GM18907 (cell line): Measurements from ENCODE around the gene MERTK.
A peak's percentile ranks its signal among the peaks of the same experiment; 100 is the strongest.
"Not testable (repeated sequence)": the region's sequence is repeated elsewhere in the genome, so short reads cannot be mapped to it uniquely, and the experiment has no call there.

ENCODE experiments used
- ATAC-seq: cut with Tn5 transposase; IDR thresholded peaks from one replicate; pipeline ENCODE4 v1.9.1; 2021; ENCODE audit warnings: mild to moderate bottlenecking, moderate library complexity; ENCODE audit not compliant: unreplicated experiment

The MERTK gene

DNA sequence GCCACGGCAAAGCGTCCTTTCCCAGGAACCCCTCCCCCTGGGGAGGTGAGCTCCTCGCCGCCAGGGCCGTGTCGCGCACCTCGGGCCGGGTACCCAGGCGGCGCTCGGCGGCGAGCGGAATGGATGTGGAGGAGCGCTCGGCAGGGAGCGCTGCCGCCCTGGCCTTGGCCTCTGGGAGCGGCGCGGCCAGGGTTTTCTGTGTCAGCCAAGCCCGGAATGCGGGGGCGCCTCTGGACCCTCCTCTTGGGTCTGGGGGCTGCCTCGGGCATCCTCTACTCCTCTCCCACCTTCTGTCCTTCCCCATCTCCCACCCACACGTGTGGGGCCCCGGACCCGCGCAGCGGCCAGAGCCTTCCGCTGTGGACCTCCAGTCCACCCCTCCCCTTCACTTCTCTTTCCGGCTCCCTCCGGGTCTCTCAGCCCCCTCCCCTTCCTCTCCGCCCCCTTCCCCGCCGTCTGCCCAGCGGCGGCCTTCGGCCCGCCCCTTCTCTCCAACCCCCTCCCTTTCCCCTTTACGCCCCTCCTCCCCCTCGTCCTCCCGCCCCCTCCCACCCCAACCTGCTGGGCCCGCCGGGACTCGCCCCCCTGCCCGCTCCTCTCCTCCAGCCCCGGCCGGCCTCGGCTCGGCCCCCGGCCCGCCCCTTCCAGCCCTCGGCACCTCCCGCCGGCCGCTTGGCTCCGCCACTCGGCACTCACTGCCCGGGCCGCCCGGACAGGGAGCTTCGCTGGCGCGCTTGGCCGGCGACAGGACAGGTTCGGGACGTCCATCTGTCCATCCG lies at the start of gene MERTK:
Gene MERTK (plus strand): TSS at position 684 of the 779 bp plus-strand sequence. CDS start 129 bp downstream, outside the sequence.
- peak; percentile 64 for ATAC-seq

DNA sequence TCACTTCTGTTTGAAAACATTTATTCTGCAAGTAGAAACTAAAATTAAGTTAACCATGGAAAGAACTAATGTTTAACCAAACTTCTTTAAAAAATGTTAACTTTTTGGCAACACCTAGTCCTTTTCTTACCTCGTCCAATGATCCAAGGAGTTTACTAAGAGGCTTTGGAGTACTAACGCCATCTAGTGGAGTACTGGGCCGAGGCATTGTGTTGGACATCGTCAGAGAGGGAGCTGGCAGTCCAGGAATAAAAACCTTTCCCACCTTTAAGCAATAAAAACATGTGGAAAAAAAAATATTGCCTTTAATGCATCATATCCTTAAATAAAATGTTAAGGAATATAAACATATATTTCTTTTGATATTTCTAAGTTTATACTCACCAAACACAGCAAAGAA lies 47.8 kb upstream of the MERTK start:
- ATAC-seq: not testable (repeated sequence)

DNA sequence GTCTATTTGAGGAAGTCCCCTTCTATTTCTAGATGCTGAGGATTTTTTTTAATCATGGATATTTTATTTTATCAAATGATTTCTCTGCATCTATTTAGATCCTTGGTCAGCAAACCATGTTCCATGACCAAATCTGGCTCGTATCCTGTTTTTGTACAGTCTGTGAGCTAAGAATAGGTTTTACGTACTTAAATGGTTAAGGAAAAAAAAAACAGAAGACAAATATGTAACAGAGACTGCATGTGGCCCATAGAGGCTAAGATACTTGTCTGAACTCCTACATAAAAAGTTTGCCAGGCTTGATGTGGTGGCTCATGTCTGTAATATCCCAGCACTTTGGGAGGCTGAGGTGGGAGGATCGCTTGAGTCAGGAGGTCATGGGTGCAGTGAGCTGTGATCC lies 45.9 kb upstream of the MERTK start:
- not testable (repeated sequence) for ATAC-seq

DNA sequence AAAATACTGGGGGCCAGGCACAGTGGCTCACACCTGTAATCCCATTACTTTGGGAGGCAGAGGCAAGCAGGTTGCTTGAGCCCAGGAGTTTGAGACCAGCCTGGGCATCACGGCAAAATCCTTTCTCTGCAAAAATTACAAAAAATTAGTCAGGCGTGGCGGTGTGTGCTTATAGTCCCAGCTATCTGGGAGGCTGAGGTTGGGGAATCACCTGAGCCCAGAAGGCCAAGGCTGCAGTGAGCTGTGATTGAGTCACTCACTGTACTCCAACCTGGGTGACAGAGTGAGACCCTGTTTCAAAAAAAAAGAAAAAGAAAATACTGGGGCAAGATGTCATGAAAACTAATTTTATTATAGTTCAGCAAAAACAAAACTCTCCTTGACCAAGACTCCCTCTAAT lies 38.4 kb upstream of the MERTK start:
- ATAC-seq: not testable (repeated sequence)

DNA sequence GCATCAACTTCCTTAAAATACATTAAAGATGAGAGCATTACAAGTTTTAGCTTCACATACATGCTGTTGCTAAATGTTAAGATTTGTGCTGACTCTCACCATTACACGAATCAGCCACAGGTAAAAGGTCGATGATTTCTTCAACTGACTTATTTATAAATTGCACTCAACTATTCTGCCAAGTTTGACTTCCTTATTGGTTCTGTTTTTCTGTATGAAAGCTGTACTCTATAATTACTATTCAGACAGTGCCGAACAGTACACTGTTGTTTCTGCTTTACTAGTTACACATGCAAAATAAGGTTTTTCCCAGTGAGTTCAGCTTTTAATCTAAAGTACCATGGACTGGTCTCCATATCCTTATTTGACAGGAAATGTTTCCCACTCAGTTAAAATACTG lies 33.3 kb upstream of the MERTK start:
- not testable (repeated sequence) for ATAC-seq

DNA sequence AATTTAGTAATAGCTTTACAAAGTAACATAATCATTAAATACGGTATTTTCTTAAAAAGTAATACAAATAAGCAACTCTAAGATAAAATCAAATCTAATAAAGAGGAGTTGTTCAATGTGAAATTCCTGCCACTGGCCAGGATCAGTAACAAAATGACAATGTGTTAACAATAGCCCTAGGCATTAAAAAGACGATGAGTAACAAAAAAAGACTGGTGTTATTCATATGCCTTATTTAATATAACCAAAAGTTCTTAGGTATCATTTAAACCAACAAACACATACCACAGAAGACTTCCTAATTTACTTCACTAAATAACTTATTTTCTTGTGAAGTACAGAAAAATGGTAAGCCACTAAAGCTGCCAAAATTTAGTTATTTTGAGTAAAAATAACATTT lies 25.6 kb upstream of the MERTK start:
- ATAC-seq: not testable (repeated sequence)

DNA sequence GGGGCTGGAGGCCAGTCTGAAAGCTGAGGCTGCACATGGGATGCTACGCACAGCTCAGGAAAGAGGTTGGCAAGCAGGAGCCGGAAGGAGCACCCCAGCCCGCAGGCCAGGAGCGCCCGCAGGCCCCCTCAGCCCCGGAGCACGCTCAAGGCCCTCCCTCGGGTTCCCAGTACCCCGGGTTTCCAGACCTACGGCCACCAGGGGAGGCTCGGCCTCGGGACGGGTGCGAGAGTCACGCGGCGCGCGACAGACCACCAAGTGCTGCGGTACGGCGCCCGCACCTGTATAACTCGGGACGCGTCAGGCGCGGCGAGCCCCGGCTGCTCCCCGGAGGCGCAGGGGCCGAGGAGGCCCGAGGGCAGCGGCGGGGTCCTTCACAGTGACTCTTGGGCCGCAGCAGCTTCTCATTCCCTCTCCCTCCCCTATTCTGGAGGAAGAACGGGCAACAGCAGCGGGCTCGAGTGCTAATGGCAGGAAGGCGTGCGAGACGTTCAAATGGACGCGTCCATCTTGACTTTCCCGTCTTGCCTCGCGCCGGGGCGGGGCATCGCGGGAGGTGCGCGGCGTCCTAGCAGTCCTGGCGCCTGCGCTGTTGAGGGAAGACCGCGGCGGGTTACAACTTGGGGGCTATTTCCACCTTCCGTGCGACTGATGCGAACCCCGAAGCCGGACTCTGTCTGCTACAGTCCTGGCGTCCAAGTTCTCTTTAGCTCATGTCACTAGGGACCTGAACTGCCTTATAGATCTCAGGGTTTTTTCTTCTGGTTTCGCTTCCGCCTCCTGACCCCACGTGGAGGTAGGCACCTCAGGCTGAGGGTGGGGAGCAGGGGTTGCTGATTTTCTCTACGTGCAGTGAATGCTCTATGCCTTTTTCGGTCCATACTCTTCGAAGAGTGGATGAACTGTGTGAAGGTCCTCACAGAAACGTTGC lies 14.5 kb upstream of the MERTK start, which contains the start of gene ANAPC1:
Gene ANAPC1 (minus strand): TSS at position 533 of the 931 bp plus-strand sequence. CDS start 3,368 bp downstream, outside the sequence.
- ATAC-seq: peak; percentile 86

DNA sequence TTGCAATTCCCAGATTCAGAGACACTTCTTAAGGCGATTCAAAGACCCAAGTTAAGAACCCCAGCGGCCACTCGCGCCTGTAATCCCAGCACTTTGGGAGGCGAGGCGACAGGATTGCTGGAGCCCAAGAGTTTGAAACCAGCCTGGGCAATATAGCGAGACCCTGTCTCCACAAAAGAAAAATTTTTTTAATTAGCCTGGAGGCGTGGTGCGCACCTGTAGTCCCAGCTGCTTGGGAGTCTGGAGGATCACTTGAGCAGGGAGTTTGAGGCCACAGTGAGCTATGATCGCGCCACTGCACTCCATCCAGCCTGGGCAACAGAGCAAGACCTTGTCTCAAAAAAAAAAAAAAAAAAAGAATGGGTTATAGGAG lies 13.8 kb upstream of the MERTK start:
- ATAC-seq: no peak

DNA sequence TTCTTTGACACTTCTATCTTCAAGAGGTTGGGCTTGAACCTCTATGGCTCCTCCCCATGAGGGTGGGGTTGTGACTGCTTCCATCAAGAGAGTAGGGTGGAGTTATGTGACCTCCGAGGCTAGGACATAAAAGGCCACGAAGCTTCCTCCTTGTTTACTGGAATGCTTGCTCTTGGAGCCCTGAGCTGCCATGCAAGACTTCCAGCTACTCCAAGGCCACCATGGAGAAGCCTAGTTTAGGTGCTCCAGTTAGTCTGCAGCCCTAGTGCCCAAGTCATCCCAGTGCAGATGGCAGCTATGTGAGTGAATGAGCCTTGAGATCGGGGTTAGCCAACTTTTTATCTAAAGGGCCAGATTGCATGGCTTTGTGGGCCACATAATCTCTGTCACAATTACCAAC lies 2.4 kb upstream of the MERTK start:
- ATAC-seq: no peak

DNA sequence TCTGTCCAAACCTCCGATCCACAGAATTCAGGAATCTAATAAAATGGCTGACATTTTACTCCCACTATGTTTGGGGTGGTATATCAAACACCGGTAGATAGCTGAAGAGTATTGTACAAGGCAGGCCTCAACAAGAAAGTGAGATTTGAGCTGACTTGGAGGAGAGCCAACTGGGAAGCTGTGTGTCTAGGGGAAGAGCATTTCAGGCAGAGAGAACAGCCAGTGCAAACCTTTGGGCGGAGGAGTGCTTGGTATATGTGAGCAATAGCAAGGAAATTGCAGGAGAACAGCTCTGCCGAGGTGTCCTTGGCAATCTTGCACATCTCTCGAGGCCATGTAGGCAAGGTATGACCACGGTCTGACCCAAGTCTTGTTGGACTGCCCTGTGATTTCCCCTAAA lies 1.8 kb upstream of the MERTK start:
- ATAC-seq: no peak

DNA sequence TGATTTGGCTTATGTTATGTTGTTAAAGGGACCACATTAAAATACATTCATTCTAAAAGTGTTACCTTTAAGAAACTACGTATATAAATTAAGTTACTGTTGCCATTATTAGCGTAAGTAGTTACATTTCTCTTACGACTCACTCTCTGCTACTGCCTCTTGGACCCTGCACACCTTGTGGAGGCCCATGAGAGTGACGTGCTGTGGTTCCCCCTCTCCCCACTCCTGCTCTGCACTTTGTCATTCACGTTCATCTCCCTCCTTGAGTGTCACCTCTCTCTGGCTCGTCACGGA lies 830 bp upstream of the MERTK start:
- peak; percentile 18 for ATAC-seq

DNA sequence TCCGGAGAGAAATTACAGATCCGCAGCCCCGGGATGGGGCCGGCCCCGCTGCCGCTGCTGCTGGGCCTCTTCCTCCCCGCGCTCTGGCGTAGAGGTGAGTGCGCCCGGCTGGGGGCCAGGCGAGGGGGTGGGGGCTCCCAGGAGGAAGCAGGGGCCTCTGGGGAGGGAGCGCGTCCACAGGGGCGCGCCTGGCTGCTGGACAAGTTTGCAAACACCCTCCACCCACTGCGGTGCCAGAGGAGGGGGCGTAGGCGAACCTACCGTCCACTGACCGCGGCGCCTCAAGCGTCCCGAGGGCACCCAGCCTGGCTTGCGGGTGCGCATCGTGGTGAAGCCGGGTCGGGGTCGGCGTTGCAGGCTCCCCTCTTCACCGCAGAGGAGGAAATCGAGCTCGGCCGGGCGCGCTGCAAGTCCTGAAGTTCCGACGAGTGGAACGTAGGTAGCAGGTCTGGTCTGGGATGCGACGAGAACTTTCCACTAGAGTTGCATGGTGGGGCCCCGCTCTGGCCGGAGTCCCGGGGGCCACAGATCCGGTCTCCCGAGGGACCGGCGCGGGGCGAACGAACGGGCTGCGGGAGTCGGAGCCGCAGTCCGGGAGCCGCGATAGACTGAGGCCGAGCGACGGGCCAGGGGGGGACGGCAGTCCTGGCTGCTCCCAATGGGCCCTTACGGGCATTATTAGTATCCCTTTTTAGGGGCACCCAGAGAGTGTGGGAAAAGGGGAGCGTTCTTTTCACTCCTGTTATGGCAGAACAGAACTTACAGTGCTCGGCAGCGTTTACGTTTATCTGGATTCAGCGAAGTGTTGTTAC lies 502 bp downstream of the MERTK start:
- peak; percentile 23 for ATAC-seq

DNA sequence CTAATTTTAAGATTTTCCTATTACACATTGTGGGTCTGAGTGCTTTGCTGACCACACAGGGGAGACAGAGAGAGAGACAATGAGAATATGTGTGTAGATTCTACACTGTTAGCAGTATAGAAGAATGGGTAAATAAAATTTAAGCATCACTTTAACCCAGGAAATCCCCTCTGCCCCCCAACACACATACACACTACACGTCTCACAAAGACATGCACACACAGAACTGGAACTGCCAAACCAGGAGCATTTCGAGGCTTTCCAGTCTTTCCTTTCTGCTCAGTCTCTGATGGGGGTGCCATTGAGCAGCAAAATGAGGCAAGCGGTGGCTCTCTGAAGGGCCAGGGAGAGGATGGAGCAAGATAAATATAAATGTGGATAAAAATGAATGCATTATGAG lies 2.5 kb downstream of the MERTK start:
- ATAC-seq: no peak

DNA sequence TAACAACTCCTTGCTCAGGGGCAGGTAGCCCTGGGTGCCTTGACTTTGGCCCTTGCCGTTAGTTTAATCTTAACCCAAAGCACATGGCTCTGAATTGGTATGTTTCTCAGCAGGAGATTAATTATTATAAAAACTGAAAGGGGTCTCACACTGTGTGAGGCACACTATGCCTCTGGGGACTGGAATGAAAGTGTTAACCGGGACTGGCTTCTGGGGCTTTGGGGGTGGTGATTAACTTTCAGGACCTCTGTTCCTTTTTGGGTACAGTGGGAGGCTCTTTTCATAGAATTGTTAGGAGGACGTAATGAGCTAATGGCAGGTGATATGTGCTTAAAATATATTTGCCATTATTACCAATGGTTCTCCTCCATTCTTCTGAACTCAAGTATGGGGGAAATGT lies 5.1 kb downstream of the MERTK start:
- no peak for ATAC-seq

DNA sequence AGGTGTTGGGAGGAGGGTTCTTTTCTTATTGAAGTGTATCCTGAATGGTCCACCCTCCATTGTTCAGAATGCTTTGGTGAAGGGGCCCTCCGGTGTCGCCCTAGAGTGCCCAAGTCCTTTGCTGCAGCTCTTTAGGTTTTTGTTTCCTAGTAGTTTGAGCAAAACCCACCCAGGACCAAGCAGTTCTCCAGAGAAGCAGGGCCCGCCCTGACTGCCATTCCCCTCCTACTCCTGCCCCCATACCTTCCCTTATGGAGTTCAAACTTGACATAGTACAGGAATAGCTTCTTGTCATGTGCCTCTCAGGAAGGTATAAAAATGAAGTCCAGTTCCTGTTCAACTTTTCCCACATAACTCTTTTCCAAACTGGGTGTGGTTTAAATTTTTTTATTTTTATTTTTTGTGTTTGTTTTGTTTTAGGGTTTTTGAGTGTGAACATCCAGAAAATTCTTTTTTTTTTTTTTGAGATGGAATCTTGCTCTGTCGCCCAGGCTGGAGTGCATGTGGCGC lies 5.6 kb downstream of the MERTK start:
- no peak for ATAC-seq

DNA sequence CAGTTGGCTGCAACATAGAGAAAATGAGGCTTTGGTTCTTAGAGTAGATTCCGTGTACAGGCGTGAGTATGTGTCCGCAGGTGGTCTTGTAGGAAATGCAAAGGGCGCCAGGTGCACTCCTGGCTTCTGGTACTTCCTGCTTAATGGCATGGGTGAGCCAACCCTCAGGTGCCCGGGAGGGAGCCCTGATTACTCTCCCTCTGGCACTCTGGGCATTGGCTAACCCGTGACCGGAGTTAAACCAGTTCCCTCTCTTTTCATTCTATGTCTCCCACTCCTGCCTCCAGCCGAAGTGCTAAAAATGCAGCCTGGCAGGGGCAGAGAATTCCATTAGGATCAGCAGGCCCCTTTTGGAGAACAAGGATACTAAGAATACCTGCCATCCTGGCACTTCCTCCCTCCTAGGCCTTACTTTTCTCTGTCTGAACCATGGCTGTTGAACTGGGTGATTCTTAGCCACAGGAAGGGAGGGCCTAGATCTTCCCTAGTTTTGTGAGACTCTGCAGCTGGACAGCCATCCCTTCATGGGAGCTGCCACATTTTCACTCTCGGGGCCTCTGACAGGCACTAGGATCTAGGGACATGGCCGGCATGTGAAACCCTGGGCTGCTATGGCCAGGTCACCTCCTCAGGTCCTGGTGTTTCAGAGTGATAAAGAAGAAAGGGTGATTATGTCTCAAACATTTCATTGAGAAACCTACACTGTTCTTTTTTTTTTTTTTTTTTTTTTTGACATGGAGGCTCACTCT lies 6.5 kb downstream of the MERTK start:
- ATAC-seq: no peak

DNA sequence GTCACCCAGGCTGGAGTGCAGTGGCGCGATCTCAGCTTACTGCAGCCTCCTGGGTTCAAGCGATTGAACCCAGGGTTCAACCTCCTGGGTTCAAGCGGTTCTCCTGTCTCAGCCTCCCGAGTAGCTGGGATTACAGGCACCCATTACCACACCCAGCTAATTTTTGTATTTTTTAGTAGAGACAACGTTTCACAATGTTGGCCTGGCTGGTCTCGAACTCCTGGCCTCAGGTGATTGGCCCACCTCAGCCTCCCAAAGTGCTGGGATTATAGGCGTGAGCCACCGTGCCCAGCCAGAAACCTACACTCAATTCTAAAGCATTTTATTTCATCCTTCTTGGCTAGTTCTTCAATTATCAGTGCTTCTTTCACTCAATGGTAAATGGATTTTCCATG lies 7.1 kb downstream of the MERTK start:
- ATAC-seq: not testable (repeated sequence)

DNA sequence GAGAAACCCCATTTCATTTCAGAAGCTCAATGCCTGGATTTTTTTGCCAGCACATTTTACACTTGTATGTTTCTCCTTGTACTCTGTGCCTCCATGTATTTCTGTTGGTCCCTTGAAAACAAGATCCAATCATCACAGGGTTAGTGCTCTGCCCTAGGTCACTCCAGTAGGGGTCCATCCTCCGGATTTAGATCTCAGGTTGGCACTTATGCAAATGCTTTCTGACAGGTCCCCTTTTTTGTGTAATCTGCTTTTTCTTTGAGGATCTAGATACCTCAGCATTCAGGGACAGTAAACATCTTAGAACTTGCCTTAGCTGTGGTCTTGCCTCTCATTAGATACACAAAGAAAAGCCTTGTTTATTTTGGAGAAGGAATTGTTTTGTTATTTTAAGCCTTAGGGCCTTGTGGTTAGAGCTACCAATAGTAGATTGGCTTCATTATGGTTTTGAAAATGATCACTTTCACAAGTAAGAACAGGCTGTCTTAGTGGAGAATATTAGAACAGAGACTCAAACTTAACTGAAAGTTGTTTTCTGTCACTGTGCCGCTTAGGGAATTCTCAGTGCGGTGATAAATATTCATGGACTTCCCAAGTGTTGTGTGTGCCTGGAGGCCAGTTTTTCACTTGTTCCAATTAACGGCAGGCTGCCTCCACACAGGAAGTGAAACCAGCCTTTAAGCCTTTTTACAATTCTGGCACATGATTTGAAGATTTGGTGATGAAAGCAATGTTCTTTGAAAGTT lies 7.8 kb downstream of the MERTK start:
- peak; percentile 47 for ATAC-seq

DNA sequence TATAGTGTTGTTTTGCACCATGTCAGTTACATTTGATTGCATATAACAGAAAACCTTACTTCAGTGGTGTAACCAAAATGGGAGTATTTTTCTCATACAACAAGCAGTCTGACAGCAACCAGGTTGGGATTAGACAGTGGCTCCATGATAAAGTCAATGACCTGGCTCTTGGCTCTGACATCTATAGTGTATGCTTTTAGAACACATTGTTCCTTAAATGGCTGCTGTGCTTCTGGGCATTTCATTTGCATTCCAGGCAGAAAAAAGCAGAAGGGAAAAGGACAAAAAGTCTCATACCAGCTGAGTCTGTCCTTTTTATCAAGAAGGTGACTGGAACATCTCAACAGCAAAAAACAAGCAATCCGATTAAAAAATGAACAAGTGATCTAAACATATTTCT lies 10.2 kb downstream of the MERTK start:
- no peak for ATAC-seq

DNA sequence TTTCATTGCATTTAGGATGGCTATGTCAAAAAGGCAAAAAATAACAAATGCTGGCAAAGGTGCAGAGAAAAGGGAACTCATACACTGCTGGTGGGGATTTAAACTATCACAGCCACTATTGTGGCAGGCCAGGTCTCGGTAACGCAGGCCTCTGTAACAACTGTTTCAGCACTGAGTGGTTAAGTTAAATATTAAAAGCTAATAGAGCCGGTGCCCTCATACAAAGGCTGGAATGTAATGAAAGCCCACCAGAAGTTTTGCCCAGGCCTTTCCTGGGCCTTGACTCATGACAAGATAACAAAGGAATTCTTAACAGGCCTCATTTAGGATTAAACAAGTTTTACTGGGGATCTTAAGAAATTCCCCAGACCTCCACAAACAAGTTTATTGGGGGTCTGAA lies 10.7 kb downstream of the MERTK start:
- no peak for ATAC-seq
